OCI-LY7 (cell line): ENCODE data around the gene HTD2.

Source experiments
- EZH2phosphoT487 ChIP-seq: fragments of 200-600 bp; sonication (generic); IDR thresholded peaks from 2 replicates; pipeline ENCODE4 v1.6.1; 2018; ENCODE audit warnings: low read depth, borderline replicate concordance, mild to moderate bottlenecking, mixed run types, antibody characterized with exemption, low read length, moderate library complexity, mixed read lengths
- TF ChIP-seq, protein P1 (sequence below): fragments of 200-600 bp; sonication (generic); conservative IDR thresholded peaks from 2 replicates; pipeline ENCODE4 v1.5.1; 2014; ENCODE audit warnings: mild to moderate bottlenecking, antibody characterized with exemption, low read length, moderate library complexity, mixed read lengths

DNA sequence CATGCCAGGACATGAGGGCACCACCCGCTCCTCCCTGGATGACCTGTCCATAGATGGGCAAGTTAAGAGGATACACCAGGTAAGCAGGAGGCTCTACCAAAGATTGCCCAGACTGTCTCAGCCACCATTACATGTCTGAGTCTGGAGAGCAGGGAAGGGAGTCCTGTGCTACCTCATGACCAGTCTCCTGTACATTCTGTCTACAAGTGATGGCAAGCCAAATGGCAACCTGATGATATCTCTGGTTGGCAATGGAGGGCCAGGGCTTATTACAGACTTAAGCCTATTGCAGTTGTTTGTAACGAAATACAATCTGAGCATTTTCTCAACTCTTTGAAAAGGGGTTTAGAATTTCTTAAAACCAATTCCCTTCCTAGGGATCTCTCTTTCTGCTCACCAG is 37.0 kb upstream of the HTD2 start:
- TF ChIP-seq, protein P1, sequence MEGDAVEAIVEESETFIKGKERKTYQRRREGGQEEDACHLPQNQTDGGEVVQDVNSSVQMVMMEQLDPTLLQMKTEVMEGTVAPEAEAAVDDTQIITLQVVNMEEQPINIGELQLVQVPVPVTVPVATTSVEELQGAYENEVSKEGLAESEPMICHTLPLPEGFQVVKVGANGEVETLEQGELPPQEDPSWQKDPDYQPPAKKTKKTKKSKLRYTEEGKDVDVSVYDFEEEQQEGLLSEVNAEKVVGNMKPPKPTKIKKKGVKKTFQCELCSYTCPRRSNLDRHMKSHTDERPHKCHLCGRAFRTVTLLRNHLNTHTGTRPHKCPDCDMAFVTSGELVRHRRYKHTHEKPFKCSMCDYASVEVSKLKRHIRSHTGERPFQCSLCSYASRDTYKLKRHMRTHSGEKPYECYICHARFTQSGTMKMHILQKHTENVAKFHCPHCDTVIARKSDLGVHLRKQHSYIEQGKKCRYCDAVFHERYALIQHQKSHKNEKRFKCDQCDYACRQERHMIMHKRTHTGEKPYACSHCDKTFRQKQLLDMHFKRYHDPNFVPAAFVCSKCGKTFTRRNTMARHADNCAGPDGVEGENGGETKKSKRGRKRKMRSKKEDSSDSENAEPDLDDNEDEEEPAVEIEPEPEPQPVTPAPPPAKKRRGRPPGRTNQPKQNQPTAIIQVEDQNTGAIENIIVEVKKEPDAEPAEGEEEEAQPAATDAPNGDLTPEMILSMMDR = no peak
- TF ChIP-seq EZH2phosphoT487 = no peak
